Measurements from ENCODE around the gene PLAGL2. TPM values are rescaled to one million over a fixed set of nuclear protein-coding genes. Genes with fewer than 3 reads are reported as not detected.

Gene PLAGL2
- total RNA-seq, 1 donor from 2014 or later: 52.7 TPM

DNA sequence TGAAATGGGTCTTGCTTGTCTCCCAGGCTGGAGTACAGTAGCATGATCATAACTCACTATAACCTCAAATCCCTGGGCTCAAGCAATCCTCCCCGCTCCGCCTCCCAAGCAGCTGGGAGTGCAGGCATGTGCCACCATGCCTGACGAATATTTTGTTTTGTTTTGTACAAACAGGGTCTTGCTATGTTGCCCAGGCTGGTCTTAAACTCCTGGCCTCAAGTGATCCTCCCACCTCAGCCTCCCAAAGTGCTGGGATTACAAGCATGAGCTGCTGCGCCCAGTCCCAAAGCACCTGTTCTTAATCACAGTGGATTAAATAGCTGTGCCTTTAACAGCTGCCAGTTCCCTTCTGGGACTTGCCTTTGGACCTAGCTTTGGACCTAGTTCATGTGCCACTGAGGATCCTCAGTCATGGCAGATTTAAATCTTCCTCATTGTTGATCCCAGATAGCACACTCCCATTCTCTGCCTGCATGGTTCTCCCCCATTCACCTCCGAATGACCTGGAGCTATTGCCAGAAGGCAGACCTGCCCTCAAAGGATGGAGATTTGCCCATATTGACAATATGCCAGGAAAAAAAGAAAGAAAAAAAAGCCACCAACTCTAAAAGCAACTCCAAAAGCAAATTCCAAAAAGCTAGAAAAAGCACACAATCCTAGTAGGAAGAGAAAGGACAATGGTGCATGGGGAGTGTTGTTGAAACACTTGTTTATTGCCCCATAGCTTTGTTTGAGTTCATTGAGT lies 10.8 kb upstream of the PLAGL2 start:
- Mint-ChIP-seq H3K27ac (no peak overlapping the region), H3K4me1 (ENCODE audit: unreplicated experiment) (no peaks in the 10 kb centered on the region), H3K4me3 (no peak overlapping the region), H3K27me3 (no peaks in the 10 kb centered on the region), H3K9me3 (no peaks in the 10 kb centered on the region), H3K36me3 (peaks cover 38% of the 10 kb centered on the region)
- DNase-seq (ENCODE audit: extremely low spot score, unreplicated experiment): no peak
- no peak for TF ChIP-seq CTCF (conservative IDR thresholded peaks at IDR 0.05)

GRCh38 chr20:32216179-32217142 lies 8.9 kb upstream of the PLAGL2 start:
- Mint-ChIP-seq H3K27me3 (no peaks in the 10 kb centered on the region), H3K4me3 (no peak overlapping the region), H3K4me1 (ENCODE audit: unreplicated experiment) (peaks cover 6% of the 10 kb centered on the region), H3K9me3 (no peaks in the 10 kb centered on the region), H3K36me3 (peaks cover 43% of the 10 kb centered on the region), H3K27ac (peak overlapping the region; percentile 33)
- no peak for DNase-seq (ENCODE audit: extremely low spot score, unreplicated experiment)
- TF ChIP-seq CTCF (conservative IDR thresholded peaks at IDR 0.05): no peak

DNA sequence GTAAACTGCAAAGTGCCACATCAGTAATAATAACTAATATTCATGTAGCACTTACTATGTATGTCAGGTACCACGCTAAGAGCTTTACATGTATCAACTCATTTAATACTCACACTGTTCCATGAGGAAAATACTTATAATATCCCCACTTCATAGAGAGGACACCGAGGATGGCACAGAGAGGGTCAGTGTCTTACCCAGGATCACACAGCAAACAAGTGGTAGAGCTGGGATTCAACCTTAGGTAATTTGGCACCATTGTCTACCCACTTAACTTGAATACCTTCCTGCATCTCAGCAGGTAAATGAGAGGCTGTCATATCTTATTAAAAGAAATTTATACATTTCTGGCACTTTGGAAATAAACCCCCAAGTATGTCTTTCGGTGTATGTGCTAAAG lies 8.2 kb upstream of the PLAGL2 start:
- Mint-ChIP-seq H3K4me1 (ENCODE audit: unreplicated experiment) (peaks cover 6% of the 10 kb centered on the region), H3K27ac (no peak overlapping the region), H3K4me3 (no peak overlapping the region), H3K27me3 (no peaks in the 10 kb centered on the region), H3K36me3 (peaks cover 38% of the 10 kb centered on the region), H3K9me3 (no peaks in the 10 kb centered on the region)
- TF ChIP-seq CTCF (conservative IDR thresholded peaks at IDR 0.05): no peak
- DNase-seq (ENCODE audit: extremely low spot score, unreplicated experiment): no peak

DNA sequence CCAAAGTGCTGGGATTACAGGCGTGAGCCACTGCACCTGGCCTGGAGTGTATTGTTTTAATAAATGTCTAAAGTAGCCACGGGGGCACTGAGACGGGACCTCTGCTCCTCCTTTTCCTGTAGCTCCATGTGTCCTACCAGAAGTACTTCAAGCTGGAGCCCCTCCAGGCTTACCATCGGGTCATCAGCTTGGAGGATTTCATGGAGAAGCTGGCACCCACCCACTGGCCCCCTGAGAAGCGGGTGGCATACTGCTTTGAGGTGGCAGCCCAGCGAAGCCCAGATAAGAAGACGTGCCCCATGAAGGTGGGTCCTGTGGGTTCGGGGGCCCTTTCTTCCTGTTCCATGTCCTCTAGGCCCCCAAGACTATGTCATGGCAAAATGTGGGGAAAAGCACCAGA lies 7.6 kb upstream of the PLAGL2 start:
- H3K4me3 Mint-ChIP-seq: no peak overlapping the region
- TF ChIP-seq CTCF (conservative IDR thresholded peaks at IDR 0.05): no peak
- no peaks in the 10 kb centered on the region for H3K9me3 Mint-ChIP-seq
- peaks cover 6% of the 10 kb centered on the region for H3K4me1 Mint-ChIP-seq (ENCODE audit: unreplicated experiment)
- no peaks in the 10 kb centered on the region for H3K27me3 Mint-ChIP-seq
- DNase-seq (ENCODE audit: extremely low spot score, unreplicated experiment): no peak
- H3K27ac Mint-ChIP-seq: no peak overlapping the region
- H3K36me3 Mint-ChIP-seq: peaks cover 37% of the 10 kb centered on the region

DNA sequence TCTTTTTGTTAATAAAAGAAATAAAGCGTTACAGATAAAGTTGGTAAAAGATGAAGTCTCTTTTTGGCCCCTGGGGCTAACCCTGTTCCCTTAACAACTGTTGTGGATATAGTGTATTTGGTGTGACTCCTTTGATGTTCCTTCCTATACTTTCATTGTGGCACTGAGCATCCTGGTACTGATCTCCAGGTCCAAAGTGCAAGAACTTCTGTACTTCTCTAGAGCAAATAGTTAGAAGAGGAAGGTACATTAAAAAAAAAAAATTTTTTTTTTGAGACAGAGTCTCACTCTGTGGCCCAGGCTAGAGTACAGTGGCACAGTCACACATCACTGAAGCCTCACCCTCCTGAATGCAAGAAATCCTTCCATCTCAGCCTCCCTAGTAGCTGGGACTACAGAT lies 6.3 kb upstream of the PLAGL2 start:
- H3K9me3 Mint-ChIP-seq: no peaks in the 10 kb centered on the region
- peaks cover 13% of the 10 kb centered on the region for H3K4me1 Mint-ChIP-seq (ENCODE audit: unreplicated experiment)
- H3K27me3 Mint-ChIP-seq: no peaks in the 10 kb centered on the region
- DNase-seq (ENCODE audit: extremely low spot score, unreplicated experiment): no peak
- H3K4me3 Mint-ChIP-seq: no peak overlapping the region
- peaks cover 27% of the 10 kb centered on the region for H3K36me3 Mint-ChIP-seq
- TF ChIP-seq CTCF (conservative IDR thresholded peaks at IDR 0.05): no peak
- H3K27ac Mint-ChIP-seq: no peak overlapping the region
